HG03378 (cell line): ENCODE measurements around the gene PRPSAP1.

Experiments used
- ATAC-seq: cut with Tn5 transposase; IDR thresholded peaks from one replicate; pipeline ENCODE4 v1.9.1; 2021; ENCODE audit warnings: mild to moderate bottlenecking, moderate library complexity; ENCODE audit not compliant: unreplicated experiment

PRPSAP1 gene

DNA sequence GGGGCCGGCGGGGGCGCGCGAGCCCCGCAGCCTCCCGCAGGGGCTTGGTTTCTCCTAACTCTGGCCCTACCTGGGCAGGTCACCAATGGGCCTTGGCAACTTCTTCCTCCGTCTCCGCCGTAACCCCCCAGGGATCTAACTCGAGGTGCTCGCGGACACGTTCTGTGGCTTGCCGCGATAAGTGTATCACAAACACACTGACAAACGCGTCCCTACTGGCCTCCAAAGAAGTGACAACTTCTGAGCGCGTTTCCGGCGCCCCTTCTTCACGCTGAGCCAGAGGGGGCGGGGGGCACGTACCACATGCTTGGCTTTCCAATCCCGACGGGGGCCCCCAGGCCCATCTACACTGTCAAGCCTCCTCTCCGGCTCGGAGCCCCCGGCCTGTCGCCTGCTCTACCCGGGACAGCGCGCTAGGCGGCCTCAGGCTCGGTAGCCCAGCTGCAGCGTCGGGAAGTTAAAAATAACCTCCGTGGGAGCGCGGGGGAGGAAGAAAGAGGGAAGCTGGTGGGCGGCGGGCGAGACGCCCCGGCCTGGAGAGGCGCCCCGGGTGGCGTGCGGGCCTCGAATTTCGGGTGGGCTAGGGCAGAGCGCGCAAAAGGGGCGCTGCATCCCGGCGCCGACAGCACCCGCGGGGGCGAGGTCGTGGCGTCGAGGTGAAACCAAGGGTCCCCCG is 30.0 kb upstream of the PRPSAP1 start:
- ATAC-seq: no peak

DNA sequence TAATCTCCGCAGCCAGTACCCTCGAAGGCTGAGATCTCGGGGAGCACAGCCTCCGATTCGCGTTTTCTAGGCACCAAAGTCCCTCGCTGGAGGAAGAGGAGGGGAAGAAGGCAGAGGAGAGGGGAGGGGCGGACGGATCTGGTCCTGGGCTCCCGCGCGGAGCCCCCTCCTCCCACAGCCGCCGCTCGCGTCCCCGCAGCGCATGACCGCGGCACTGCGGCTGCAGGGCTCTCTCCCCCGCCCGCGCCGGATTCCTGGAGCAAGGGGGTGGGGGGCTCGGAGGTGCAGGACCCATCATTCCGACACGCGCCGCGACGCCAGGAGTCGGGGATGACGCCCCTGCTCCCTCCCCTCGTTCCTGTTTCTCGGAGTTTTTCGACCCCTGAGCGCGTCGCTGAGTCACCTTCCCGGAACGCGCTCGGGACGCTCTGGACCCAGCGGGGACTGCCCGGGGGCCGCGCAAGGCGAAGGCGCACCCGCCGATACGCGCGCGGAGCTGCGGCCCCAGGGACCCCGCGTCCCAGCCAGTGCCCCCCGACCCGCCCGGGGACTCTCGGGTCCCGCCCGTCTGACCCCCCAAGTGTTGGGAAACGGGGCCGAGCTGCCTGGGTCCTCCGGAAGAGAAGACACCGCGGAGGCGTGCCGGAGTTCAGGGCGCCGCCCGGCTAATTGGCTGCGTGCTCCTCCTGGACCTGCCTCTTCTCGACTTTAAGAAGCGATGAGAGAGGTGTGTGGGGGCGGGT is 29.3 kb upstream of the PRPSAP1 start:
- no peak for ATAC-seq

DNA sequence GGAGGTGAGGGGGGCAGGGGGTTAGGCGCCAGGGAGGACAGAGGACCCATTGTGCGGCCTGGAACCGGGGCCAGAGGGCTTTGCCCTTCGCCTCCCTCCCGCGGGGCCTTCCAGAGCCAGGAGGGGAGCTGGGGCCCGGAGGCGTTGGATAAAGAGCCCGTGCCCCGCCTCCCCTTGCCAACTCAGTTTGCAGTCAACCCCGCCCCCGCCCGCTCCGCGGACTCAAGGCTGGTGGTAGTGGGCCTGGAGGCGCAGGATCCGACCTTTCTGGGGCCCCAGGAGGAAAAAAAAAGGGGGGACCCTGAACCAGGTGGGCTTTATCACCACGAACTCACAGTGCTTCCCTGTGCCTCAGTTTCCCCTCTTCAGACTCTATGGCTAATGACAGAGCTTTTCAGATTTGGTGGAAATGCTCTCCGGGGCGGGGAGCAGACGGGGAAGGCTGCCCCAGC is 28.7 kb upstream of the PRPSAP1 start:
- no peak for ATAC-seq

DNA sequence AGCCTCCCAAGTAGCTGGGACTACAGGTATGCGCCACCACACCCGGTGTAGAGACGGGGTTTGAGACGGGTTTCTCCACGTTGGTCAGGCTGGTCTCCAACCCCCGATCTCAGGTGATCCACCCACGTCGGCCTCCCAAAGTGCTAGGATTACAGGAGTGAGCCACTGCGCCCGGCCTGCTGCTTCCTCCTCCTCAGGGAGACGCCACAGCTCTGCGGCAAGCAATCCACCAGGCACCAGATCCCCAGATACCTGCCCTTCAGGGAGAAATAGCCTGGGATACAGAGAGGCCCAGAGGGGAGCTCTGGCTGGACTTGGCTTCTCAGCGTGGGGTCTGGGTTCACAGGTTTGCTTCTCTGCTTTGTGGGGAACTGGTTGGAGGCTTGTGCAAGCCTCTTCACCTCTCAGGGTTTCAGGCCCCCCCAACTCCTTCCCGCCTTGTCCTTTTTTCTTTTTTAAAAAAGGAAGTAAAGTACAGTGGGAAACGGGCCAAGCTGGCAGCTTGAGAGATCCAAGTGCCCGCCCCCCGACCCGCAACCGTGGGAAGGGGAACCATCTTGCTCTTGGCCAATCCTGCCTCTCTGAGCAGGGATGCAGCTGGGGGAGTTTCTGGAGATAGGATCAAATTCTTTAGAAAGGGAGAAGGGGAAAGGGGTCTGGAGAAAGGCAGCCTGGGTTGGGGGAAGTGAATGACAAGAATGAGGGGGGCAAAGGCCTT is 28.1 kb upstream of the PRPSAP1 start:
- no peak for ATAC-seq

DNA sequence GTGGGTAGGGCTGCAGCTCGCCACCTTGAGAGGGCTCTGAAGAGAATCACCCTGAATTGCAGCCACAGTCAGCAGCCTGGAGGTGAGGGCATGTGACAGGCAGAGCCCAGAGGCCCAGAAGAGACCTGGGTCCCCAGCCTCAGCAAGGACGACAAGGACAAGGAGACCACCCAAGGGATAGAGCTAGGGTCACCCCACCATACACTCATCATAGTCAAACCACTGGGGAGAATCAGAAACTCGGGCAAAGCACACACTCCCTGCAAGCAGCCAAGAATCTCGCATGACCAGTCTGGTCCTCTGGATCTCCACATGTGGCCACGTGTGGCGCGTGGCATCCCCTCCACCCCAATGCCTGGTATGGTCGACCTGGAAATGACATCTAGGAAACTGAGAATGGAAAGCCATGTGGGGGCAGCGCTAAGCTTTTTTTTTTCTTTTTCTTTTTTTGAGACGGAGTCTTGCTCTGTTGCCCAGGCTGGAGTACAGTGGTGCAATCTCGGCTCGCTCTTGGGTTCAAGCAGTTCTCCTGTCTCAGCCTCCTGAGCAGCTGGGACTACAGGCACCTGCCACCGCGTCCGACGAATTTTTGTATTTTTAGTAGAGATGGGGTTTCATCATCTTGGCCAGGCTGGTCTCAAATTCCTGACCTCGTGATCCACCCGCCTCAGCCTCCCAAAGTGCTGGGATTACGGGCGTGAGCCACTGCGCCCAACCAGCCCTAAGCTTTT is 26.1 kb upstream of the PRPSAP1 start:
- no peak for ATAC-seq

DNA sequence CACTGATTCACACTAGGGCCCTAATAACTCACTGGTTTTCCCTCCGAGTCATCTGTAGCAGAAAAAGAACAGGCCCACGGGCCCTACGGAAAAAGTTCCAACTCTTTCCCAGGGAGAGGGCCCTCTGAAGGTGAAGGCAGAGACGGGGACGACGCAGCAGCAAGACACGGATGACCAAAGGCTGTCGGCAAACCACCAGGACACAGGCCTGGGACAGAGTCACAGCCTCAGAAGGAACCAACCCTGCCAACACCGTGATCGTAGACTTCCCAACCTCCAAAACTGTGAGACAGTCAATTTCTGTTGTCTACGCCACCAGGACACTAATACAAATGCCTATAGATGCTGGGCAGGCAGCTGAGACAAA is 25.5 kb upstream of the PRPSAP1 start:
- ATAC-seq: no peak

DNA sequence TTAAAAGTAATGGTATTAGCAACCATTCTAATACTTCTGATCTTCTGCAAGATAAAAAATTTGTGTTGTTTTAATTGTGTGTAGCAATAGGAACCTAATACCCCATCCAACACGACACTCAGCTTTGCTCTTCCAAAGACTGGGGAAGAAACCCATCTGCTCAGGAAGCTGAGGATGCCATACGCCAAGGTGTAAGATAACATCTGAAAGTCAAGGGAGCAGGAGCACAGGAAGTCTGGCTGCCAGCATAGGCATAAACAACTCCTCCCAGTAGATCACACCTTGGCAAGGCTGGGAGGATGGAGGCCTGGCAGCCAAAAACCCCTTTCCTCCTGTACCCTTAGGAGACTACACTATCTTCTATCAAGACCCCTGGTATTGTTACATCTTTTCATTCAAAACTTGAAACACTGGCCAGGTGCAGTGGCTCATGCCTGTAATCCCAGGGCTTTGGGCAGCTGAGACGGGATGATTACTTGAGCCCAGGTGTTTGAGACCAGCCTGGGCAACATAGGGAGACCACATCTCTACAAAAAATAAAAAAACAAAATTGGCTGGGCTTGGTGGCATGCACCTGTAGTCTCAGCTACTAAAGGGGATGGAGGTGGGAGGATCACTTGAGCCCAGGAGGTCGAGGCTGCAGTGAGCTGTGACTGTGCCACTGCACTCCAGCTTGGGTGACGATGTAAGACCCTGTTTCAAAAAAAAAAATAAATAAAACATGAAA is 25.0 kb upstream of the PRPSAP1 start:
- ATAC-seq: no peak

DNA sequence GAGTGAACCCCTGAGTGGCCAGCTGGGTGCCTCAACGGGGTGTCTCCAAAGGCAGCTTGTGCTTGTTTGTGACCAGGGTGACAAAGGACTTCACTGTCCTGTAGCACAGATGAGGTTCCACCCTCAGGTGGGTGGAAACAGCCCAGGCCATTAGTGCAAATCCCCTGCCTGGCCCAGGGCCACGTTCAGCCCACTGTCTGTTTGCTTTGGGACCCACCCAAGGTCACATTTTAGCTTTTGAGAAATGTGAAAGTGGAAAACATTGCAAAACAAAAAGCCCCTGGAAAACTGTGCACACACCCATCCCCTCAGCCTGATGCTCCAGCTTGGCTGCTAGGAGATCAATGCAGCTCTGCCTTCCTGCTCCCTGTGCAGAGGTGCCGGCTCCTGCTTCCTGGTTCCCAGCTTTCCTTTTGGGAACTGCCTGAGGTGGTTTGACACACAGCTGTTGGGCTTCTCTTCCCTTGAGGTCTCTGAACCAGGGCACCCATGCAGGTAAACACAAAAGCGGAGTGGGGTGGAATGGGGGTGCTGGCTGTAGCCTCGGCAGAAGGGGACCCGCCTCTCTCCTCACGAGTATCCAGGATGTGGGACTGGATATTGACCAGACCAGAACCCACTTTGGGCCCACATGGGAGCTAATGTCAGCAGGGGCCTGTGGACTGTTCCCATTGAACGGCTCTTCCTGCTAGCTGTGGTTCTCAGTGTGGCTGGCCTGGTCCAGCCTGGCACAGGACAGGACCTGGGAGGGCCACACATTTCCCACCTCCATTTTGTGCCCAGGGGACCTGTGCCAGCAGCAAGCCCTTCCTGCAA is 22.8 kb upstream of the PRPSAP1 start:
- no peak for ATAC-seq

DNA sequence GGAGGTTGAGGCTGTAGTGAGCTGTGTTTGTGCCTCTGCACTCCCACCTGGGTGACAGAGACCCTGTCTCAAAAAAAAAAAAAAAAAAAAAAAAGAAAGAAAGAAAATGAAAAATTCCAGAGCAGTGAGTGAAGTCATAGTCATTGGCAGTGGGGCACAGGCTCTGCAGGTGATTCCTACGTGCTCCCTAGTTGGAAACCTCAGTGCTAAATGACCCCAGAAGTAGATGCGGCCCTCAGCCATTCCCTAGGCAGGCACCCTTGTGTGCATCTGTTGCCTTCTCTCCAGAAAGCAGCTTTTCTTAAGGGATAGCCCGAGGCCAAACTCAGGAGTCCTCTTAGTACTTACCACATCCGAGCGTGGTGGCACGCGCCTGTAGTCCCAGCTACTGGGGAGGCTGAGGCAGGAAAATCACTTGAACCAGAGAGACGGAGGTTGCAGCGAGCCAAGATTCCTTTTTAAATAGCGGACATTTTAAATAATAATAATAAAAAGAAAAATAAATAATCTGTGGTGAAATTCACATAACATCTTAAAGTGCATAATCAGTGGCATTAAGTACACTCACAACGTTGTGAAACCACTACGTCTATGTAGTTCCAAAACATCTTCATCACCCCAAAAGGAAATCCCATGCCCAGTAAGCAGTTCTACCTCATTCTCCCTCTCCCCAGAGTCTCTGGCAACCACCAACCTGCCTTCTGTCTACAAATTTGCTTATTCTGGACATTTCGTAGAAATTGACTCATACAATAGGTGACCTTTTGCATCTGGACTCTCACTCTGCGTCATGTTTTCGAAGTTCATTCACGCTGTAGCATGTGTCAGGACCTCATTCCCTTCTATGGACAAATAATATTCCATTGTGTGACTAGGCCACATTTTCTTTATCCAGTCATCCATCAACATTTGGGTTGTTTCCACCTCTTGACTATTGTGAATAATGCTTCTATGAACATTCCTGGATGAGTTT is 18.2 kb upstream of the PRPSAP1 start:
- ATAC-seq: no peak

DNA sequence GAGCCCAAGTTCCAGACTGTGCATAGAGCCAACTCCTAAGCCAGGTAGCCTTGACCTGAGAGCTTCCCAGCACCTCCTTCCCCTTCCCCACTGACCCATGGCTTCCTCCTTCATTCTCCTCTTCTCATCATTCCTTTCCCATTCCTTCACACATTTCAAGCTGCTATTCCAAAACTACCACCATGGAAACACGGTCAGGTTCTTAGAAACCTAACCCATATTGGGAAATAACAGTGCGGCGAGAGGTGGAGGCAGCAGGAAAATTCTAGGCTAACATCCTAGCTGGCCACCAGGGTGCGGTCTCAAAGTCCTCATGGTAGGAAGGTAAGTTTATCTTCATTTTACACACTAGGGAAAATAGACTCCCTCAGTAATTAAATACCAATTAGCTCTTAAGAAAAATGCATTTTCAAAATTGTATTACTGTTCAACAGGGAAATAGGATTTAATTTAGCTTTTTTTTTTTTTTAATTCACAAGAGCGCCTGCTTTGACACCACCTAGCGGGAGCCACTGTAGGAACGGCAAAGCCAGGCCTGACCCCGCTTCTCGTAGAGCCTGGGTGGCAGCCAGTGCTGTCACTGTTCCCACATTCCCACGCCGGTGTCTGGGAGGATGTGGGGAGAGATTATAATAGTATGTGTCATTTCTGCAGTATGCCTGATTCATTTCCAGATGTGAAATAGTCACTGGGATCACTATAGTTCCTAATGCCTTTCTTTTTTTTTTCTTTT is 16.7 kb upstream of the PRPSAP1 start:
- ATAC-seq: no peak

DNA sequence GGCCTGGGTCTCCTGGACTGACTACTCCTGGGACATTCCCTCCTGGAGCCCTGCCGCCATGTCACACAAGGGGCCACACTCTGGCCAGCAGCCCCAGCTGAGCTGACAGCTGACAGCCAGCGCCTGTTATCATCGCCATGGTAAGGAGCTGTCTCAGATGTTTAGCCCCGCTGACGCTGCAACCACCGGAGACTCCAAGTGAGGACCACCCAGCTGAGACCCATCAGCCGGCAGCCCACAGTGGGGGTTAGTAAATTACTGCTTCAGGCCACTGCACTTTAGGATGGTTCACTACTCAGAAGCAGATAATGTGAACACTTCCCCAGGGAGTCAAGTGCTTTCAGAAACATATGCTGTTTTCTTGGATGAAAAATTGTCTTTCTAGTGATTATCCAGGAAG is 16.1 kb upstream of the PRPSAP1 start:
- ATAC-seq: no peak

DNA sequence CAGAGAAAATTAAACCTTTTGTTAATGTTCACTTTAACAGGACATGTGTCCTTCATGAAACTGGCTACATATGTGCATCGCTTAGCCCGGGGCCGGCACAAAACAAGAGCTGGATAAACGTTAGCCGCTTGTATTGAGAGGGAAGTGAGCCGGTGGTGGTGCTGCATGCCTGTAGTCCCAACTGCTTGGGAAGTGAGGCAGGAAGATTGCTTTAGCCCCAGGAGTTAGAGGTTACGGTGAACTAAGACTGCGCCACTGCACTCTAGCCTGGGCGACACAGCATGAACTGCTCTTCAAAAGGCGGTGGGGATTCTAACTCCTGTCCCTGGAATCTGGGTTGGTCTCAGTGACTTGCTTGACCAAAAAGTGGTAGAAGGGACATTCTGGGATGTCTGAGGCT is 15.7 kb upstream of the PRPSAP1 start:
- ATAC-seq: no peak

DNA sequence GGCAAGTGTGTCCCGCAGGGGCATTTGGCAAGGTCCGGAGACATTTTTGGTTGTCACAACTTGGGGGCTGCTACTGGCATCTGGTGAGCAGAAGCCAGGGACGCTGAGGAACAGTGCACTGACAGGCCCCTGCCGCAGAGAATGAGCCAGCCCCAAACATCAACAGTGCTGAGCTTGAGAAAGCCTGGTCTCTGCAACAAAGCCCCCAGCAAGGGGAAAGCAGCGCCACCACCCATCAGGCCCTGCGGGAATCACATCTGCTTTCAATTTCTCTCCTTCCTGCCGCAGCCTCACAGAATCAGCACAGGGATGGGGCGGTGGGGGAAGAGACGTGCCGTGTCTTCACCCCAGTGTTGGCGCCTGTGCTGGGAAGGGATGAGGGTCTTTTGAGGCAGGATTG is 14.8 kb upstream of the PRPSAP1 start:
- ATAC-seq: no peak

DNA sequence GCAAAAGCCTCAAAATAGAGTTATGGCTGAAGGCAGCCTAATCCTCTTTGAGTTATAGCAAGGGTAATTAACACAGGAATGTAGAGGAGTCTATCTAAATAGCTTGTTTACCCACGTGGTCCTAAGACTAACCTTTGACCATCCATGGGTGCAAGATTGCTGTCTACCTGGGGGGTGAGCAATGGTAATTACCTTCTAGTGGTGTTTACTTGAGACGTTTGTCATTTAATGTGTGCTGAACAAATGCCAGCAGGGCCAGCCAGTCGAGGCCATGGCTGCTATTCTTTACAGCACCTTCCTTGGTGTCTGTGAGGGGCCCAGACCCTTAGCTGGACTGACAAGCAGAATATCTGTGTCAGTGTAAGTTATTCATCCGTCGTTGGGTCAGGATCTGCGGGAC is 13.9 kb upstream of the PRPSAP1 start:
- no peak for ATAC-seq

DNA sequence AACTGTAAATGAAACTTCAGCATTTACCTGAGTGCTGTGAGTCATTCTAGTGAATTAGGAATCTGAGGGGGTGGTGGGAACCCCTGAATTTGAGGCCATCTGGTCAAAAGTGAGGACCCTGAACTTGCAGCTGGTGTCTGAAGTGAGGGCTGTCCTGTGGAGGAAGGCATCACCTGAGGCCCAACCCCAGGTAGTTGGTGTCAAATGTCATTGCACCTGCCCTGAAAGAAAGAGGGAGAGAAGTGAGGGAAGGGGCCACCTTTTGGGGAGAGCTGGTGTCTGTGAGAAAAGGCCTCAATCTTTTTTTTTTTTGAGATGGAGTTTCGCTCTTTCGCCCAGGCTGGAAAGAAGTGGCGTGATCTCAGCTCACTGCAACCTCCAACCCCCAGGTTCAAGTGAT is 12.5 kb upstream of the PRPSAP1 start:
- no peak for ATAC-seq

DNA sequence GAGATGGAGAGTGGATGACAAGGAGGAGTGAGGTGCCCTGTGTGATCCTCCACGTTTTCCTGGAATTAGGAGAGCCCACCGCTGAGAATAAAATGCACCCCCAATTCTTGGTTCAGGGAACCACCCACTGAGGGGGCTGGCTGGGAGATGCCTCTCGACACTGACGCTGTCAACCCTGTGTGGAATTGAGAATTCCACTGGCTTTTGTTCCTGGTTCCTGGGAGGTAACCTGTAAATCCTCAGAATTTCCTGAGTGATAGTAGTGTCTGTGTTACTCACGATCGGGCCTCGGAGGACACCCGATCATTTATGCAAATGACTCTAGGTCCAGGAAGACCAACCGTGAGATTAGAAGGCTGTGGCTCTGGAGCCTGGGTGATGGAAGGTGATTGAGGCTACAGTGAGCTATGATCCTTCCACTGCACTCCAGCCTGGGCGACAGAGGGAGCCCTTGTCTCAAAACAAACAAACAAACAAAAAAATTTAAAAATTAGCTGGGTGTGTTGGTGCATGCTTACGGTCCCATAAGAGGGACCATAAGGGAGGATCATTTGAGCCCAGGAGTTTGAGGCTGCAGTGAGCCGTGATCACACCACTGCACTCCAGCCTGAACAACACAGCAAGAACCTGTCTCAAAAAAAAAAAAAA is 11.7 kb upstream of the PRPSAP1 start:
- ATAC-seq: no peak

DNA sequence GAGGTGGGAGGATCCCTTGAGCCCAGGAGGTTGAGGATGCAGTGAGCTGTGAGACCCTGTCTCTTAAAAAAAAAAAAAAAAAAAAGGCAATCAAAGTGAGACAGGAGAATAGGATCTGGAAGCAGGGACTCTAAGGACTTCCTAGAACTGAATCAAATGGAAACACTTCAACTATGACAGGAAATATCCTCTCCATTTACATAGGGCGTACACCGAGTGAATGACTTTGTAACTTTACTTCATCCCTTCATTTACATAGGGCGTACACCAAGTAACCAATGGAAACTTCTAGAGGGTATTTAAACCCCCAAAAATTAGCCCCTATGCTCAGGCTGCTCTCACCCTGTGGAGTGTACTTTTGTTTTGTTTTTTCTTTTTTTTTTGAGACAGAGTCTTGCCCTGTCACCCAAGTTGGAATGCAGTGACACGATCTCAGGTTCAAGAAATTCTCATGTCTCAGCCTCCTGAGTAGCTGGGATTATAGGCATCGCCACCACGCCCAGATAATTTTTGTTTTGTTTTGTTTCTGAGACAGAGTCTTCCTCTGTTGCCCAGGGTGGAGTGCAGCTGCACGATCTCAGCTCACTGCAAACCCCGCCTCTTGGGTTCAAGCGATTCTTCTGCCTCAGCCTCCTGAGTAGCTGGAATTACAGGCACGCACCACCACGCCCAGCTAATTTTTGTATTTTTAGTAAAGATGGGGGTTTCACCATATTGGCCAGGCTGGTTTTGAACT is 9.6 kb upstream of the PRPSAP1 start:
- ATAC-seq: no peak
